GM18870 (cell line): ENCODE results near the gene POLDIP3.

Source experiments
- ATAC-seq: cut with Tn5 transposase; IDR thresholded peaks from one replicate; pipeline ENCODE4 v1.9.1; 2021; ENCODE audit warnings: moderate library complexity; ENCODE audit not compliant: unreplicated experiment

POLDIP3 gene

DNA sequence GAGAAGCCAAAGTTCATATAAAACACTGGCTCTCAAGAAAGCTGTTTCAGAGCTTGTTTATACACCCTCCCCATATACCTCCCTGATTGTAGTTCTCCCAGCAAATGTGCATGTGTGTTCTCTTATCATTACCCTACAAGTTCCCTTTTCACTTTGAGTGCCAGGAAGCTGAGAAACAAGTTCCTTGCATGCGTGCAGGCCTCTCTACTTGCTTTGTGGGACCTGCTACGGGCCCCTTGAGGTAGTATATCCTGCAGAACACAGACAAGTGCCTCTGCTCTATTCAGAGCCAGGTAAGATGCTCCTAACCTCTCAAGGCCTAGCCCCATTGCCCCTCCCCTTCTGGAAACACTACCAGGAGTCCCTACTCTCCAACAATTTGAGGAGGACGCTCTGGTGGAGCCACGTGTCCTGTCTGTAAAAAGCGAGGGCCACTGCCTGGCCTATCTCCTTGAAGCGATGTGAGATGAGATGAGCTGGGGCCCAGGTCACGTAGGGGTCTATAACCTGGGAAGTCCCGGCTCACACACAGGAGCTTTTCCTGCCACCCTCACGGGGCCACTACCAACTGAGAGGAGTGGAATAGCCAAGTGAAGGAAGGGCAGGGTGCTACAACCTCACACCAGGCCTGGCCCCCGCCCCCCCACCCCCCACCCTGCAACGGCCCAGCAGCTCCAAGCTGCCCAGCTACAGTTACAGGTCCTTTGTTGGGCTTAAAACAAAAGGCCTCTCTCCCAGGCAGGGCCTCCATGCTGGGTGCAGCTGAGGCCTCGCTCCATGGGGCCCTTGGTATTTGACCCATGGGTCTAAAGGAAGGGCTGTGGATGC lies 28.3 kb upstream of the POLDIP3 start:
- no peak for ATAC-seq

DNA sequence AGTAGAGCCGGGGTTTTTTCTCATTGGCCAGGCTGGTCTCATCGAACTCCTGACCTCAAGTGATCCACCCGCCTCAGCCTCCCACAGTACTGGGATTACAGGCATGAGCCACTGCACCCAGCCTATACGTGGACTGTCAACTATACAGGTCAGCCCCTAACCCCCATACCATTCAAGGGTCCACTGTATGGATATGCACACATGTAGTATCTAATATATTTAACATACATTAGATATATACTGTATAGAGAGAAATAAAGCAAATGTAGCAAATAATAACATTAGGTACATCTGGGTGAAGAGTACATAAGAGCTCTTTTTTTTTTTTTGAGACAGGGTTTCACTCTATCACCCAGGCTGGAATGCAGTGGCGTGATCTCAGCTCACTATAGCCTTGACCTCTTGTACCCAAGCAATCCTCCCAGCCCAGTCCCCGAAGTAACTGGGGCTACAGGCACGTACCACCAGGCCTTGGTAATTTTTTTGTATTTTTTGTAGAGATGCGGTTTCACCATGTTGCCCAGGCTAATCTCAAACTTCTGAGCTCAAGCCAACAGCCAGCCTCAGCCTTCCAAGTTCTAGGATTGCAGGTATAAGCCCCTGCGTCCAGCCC lies 27.2 kb upstream of the POLDIP3 start:
- no peak for ATAC-seq

DNA sequence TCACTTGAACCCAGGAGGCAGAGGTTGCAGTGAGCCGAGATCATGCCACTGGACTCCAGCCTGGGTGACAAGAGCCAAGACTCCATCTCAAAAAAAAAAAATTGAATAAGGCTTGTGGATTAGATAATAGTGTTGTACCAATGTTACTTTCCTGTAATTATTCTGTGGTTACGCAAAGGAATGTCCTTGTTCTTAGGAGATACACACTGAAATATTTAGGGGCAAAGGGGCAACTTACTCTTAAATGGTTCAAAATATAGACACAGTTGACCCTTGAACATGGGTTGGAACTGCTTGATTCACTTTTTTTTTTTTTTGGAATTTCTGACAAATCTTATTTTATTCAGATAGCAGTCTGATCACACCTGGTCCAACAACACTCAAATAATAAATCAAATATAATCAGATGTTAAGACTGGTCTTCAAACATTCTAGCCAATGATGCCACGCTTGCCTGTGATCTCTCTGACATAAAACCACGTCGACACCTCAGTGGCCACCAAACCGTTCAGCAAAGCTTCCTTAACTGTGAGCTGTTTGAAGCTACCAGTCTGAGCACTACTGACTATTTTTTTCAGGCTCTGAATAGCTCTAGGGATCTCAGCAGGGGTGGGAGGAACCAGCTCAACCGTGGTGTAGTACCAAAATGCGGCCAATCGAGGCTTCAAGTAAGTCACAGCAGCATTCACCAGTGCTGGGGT lies 25.0 kb upstream of the POLDIP3 start:
- ATAC-seq: no peak

- no peak for ATAC-seq
Measured at GRCh38 chr22:42637555-42637954, 22.9 kb upstream of the POLDIP3 start.

DNA sequence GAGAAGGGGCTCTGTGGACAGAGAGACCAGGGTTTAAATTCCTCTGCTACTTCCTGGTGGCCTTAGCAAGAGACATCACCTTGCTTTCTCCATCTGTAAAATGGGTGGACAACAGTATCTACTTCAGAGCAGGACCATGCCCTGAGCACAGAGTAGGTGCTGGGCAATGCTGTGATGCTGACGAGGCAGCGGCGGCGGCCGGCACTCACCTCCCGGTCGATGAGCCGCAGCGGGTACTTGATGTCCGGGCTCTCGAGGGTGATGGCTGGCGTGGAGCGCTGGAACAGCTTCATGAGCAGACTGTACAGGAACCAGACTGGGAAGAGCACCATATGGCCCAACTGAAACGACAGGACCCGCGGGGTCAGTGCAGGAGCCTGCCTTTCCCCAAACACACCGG lies 21.8 kb upstream of the POLDIP3 start:
- no peak for ATAC-seq

DNA sequence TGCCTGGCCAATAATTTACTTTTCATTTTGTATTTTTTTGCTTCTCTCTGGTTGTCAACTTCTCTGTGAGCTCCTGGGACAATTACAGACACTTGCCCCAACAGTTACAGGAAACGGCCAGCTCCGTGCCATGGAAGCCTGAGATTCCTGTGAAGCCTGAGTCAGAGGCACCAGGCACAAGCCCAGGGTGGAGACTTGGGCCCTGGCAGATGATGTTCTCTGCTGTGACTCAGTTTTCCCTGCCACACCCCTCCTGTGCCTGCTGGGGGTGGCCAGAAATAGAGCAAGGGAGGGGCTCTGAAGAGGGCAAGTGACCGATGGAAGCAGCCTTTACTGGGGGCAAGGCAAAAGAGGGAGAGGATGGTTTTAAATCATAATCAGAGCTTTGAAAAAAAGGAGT lies 20.8 kb upstream of the POLDIP3 start:
- no peak for ATAC-seq

- no peak for ATAC-seq
Measured at GRCh38 chr22:42633013-42633412, 18.3 kb upstream of the POLDIP3 start.

GRCh38 chr22:42632096-42632495 lies 17.4 kb upstream of the POLDIP3 start:
- ATAC-seq: no peak

GRCh38 chr22:42630901-42631602 lies 16.4 kb upstream of the POLDIP3 start:
- ATAC-seq: no peak

DNA sequence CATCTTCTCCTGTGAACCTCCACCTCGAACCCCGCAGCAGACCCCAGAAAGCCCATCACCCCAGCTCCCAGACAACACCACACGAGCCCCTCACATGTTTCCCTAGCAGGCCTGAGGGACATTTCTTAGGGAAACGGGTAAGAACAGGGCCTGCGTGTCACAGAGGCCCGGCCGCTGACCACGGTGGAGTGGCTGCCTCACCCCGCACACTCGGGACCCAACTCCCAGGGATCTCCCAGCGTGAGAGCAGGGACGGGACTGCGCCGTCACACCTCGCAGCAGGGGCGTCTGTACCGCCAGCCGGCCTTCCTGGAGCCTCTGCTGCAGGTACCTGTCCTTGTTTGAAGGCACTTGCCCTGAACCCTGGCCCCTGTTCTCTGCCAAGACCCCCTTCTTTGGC lies 15.5 kb upstream of the POLDIP3 start:
- no peak for ATAC-seq

GRCh38 chr22:42627981-42628380 lies 13.3 kb upstream of the POLDIP3 start:
- ATAC-seq: no peak

DNA sequence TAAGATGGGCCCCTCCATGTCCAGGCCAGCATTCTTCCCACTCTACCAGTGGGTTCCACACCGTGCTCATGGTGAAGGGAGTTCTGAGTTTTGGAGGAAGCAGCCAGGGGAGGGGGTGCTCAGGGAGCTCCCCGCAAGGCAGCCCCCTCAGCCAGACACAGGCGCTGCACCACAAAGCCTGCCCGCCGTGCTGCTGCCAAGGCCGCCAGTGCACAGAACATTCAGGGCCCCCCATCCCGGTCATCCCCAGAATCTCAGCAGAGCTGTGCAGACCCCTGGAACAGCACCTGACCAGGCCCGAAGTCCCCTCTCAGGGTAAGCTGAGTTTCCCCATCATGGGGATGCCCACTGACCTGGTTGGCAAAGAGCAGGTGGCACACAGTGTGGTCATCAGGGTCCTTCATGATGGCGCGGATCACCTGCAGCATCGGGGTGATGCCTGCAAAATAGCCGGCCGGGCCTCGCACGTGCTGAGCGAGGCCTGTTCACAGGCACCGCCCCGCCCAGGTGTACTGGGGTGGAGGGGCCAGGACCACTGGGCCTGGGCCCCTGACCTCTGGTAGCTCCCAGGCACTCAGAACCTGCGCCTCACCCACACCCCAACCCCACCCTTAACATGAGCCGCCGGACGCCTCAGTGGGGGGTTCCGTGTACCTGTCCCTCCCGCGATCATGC lies 12.4 kb upstream of the POLDIP3 start:
- ATAC-seq: no peak

- no peak for ATAC-seq
Measured at GRCh38 chr22:42626431-42626830, 11.7 kb upstream of the POLDIP3 start.

- no peak for ATAC-seq
Measured at GRCh38 chr22:42625416-42625815, 10.7 kb upstream of the POLDIP3 start.

GRCh38 chr22:42624551-42625106 lies 9.9 kb upstream of the POLDIP3 start:
- no peak for ATAC-seq

DNA sequence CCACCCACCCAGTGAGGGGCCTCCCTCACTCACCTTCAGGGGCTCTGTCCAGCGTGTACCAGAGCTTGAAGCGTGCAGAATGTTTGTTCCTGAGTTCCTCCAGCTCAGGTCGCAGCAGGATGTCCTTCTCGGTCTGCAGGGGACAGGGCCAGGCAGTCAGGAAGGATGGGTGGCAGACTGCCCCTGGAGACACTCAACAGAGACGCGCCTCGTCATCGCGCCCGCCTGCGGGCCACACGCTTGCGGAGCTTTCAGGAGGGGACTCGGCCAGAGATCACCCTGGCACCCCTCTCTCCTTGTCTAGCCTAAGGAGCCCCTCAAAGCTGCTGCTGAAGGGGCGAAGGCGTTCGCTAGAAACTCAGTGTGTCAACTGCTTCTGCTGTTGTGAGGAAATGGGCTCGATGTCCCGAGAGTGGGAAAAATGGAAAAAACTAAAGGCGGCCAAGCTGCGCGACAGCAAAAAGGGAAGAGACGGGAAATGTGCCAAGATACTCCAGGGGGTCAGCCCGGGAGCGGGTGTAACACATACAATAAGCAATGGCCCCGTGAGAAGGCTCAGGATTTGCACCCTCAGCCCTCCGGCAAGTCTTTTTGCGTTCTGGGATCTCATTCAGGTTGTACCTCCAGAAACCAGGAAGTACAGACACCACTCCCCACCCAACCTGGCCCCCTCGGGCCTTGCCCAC lies 9.2 kb upstream of the POLDIP3 start:
- no peak for ATAC-seq

DNA sequence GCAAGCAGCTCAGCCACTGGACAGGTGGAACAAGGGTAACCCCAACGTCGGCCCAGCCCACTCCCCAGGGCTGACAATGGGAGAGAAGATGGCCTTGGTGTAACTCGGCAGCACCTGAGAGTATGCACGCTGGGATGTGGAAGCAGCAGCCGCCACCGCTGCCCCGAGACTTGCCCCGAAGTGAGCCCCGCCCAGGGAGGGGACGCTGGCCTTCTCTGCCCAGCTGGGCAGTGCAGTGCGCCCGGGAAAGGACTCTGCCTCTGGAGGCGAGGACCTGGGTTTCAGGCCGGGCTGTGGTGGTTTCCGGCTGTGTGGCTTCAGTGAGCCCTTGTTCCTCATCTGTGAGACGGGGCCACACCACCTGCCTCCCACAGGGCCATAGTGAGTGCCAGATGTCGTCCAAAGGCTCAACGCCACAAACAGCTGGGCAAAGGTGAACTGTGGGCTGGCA lies 8.6 kb upstream of the POLDIP3 start:
- ATAC-seq: no peak

DNA sequence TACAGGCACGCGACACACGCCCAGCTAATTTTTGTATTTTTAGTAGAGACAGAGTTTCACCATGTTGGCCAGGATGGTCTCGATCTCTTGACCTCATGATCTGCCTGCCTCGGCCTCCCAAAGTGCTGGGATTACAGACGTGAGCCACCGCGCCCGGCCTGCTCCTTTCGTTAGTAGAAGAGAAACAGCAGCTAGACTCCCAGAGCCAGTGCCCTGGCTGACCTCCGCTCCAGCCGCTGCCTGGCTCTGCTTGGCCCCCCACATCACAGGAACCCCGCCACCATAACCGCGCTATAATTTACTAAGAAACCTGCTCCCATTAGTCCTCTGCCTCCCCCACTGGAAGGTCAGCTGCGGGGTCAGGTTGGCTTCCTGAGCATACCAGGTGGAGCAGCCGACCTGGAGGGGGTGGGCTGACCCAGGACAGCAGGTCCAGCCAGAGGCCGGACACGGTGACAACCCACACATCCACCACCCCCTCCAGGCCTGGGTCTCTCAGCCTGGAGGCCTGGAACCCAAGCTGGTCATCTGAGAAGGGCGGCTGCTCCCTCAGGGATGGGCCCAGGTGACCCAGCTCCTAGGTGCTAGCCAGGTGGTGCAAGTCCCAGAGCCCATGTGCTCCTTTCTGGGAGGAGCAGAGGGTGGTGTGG lies 7.5 kb upstream of the POLDIP3 start:
- no peak for ATAC-seq

DNA sequence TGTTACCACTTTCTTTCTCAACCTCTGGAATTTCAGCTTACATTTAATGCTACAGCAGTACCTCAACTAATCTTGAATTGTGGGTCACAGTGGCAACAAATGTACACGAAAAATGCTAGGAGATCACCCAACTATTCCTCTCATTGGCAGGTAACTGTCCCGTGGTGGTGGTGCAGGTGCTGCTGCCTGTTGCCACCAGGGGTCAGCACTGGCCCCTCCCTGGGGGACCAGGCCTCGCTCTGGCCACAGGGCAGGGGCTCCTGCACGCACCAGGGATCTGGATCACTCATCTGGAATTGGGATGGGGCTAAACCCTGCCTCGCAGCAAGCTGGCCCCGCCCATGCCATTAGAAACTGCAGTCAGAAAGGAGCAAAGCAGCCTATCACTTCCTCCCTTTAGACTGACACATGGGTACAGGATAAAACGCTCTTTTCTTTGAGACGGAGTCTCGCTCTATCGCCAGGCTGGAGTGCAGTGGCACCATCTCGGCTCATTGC lies 6.9 kb upstream of the POLDIP3 start:
- ATAC-seq: no peak
